WTC11 (cell line): ENCODE measurements around the gene C3orf70. TPM values are rescaled to one million over a fixed set of nuclear protein-coding genes. Genes with fewer than 3 reads are reported as not detected.

Source experiments
- ATAC-seq: fragments of 200-7000 bp; cut with Tn5 transposase; 2 replicates; pipeline ENCODE4 v1.10.0; 2021; ENCODE audit warnings: mild to moderate bottlenecking, moderate library complexity
- CTCF ChIA-PET: fragments of 300-600 bp; sonication (Branson Sonifier 250); formaldehyde crosslinking; loops from one replicate; lab custom pipeline; 2021; ENCODE audit warnings: antibody characterized with exemption; lab: Charles Lee
- POLR2A ChIA-PET: fragments of 350-600 bp; sonication (Branson Sonifier 250); formaldehyde crosslinking; loops from one replicate; lab custom pipeline; 2021; ENCODE audit warnings: antibody characterized with exemption; lab: Charles Lee
- DNase-seq: peaks from one replicate; pipeline ENCODE4 v3.0.0; 2021; ENCODE audit warnings: low spot score
- H3K27ac Mint-ChIP-seq: 2 replicates; pipeline ENCODE4 v1.8.0; 2021; ENCODE audit warnings: mixed read lengths
- H3K27me3 Mint-ChIP-seq: 2 replicates; pipeline ENCODE4 v1.8.0; 2021; ENCODE audit warnings: low read depth, mild to moderate bottlenecking, moderate library complexity, mixed read lengths
- H3K36me3 Mint-ChIP-seq: 2 replicates; pipeline ENCODE4 v1.8.0; 2021; ENCODE audit warnings: mixed read lengths
- H3K4me1 Mint-ChIP-seq: 2 replicates; pipeline ENCODE4 v1.8.0; 2022; ENCODE audit warnings: mixed read lengths
- H3K4me3 Mint-ChIP-seq: 2 replicates; pipeline ENCODE4 v1.8.0; 2021; ENCODE audit warnings: mild to moderate bottlenecking, moderate library complexity, mixed read lengths
- H3K9me3 Mint-ChIP-seq: 2 replicates; pipeline ENCODE4 v1.8.0; 2021; ENCODE audit warnings: mixed read lengths
- CBFB ChIP-seq: sonication (generic); formaldehyde crosslinking; IDR thresholded peaks from 2 replicates; pipeline ENCODE4 v1.8.1; 2022; ENCODE audit warnings: mild to moderate bottlenecking, low read depth, missing genetic modification reagents
- CREM ChIP-seq: sonication (generic); formaldehyde crosslinking; IDR thresholded peaks from 2 replicates; pipeline ENCODE4 v1.8.1; 2022; ENCODE audit warnings: mild to moderate bottlenecking, missing genetic modification reagents, moderate library complexity
- FOXK1 ChIP-seq: sonication (generic); formaldehyde crosslinking; IDR thresholded peaks from 2 replicates; pipeline ENCODE4 v1.8.0; 2022; ENCODE audit warnings: mild to moderate bottlenecking, moderate library complexity, missing genetic modification reagents
- HMGA2 ChIP-seq: fragments of 250-450 bp; sonication (Bioruptor Pico); IDR thresholded peaks from 2 replicates; pipeline ENCODE4 v1.4.0; 2021; ENCODE audit warnings: mild to moderate bottlenecking, moderate library complexity
- JUN ChIP-seq: sonication (generic); formaldehyde crosslinking; IDR thresholded peaks from 2 replicates; pipeline ENCODE4 v1.8.0; 2023; ENCODE audit warnings: mild to moderate bottlenecking, missing genetic modification reagents
- MXD4 ChIP-seq: fragments of 250-450 bp; sonication (Bioruptor Pico); IDR thresholded peaks from 2 replicates; pipeline ENCODE4 v1.8.0; 2021; ENCODE audit warnings: mild to moderate bottlenecking, moderate library complexity, borderline replicate concordance
- NFATC4 ChIP-seq: fragments of 250-450 bp; sonication (Bioruptor Pico); IDR thresholded peaks from 2 replicates; pipeline ENCODE4 v1.9.0; 2021; ENCODE audit warnings: mild to moderate bottlenecking
- NFYB ChIP-seq: sonication (generic); formaldehyde crosslinking; conservative IDR thresholded peaks from 2 replicates; pipeline ENCODE4 v1.8.0; 2022; ENCODE audit warnings: low read depth, missing genetic modification reagents
- NR2C2 ChIP-seq: sonication (generic); formaldehyde crosslinking; IDR thresholded peaks from 2 replicates; pipeline ENCODE4 v1.8.0; 2022; ENCODE audit warnings: mild to moderate bottlenecking, missing genetic modification reagents
- RELA ChIP-seq: sonication (generic); formaldehyde crosslinking; IDR thresholded peaks from 2 replicates; pipeline ENCODE4 v1.8.1; 2022; ENCODE audit warnings: missing genetic modification reagents, mild to moderate bottlenecking, borderline replicate concordance
- SMAD4 ChIP-seq: sonication (generic); formaldehyde crosslinking; IDR thresholded peaks from 2 replicates; pipeline ENCODE4 v1.8.0; 2022; ENCODE audit warnings: mild to moderate bottlenecking, missing genetic modification reagents
- ZBTB21 ChIP-seq: sonication (generic); formaldehyde crosslinking; IDR thresholded peaks from 2 replicates; pipeline ENCODE4 v1.8.1; 2023; ENCODE audit warnings: mild to moderate bottlenecking, missing genetic modification reagents, borderline replicate concordance
- ZNF396 ChIP-seq: fragments of 250-450 bp; sonication (Bioruptor Pico); IDR thresholded peaks from 2 replicates; pipeline ENCODE4 v1.8.0; 2021; ENCODE audit warnings: mild to moderate bottlenecking, moderate library complexity, borderline replicate concordance
- ZNF416 ChIP-seq: fragments of 250-450 bp; sonication (Bioruptor Pico); IDR thresholded peaks from 2 replicates; pipeline ENCODE4 v1.9.0; 2021; ENCODE audit warnings: mild to moderate bottlenecking, inconsistent platforms
- ZNF423 ChIP-seq: fragments of 250-450 bp; sonication (Bioruptor Pico); IDR thresholded peaks from 2 replicates; pipeline ENCODE4 v2.1.2; 2022; ENCODE audit warnings: mild to moderate bottlenecking, moderate library complexity
- total RNA-seq: library from RNA; stranded (reverse); gene quantifications from 3 replicates; pipeline ENCODE4 v1.2.3, GENCODE V29; 2021
- TF ChIP-seq, protein P1 (sequence below): sonication (generic); formaldehyde crosslinking; IDR thresholded peaks from 2 replicates; pipeline ENCODE4 v1.8.1; 2023; ENCODE audit warnings: mild to moderate bottlenecking, missing genetic modification reagents
- TF ChIP-seq, protein P2 (sequence below): sonication (generic); formaldehyde crosslinking; IDR thresholded peaks from 2 replicates; pipeline ENCODE4 v1.8.1; 2023; ENCODE audit warnings: mild to moderate bottlenecking, missing genetic modification reagents
- TF ChIP-seq, protein P3 (sequence below): sonication (generic); formaldehyde crosslinking; IDR thresholded peaks from 2 replicates; pipeline ENCODE4 v1.8.0; 2023; ENCODE audit warnings: missing genetic modification reagents
- TF ChIP-seq, protein P4 (sequence below): sonication (generic); formaldehyde crosslinking; IDR thresholded peaks from 2 replicates; pipeline ENCODE4 v1.8.0; 2023; ENCODE audit warnings: missing genetic modification reagents, mild to moderate bottlenecking, borderline replicate concordance
- TF ChIP-seq, protein P5 (sequence below): sonication (generic); formaldehyde crosslinking; IDR thresholded peaks from 2 replicates; pipeline ENCODE4 v1.8.0; 2022; ENCODE audit warnings: missing genetic modification reagents

Gene C3orf70
- total RNA-seq, 1 experiment from 2014 or later = 0.70 TPM

DNA sequence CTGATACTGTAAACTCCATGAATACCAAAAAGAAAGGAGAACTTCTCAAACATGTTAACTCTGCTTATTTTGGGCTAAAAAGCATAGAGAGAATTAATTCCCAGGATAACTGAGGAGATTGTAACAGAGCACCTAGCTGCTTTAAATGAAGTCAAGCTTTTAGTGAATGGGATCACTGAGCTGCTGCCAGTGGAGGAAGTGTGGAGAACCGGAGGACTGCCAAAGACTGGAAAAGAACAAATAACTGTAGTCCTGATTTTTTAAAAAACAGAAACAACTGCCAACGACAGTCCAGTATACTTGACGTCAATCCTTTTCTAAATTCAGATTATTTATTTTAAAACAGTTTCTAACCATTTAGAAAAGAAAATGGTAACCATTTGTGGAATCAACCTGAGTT is 3.3 kb downstream of the C3orf70 start:
- DNase-seq (no peak), ATAC-seq (no peak)
- H3K9me3 Mint-ChIP-seq = peaks cover 3% of the 10 kb centered on the region; the same call in 1 of the 2 replicates
- H3K4me1 Mint-ChIP-seq = peaks cover 7% of the 10 kb centered on the region
- ChIA-PET POLR2A (no interaction called here), CTCF (no interaction called here)
- H3K27me3 Mint-ChIP-seq = peaks cover 41% of the 10 kb centered on the region
- H3K36me3 Mint-ChIP-seq = no peaks in the 10 kb centered on the region
- TF ChIP-seq, protein P1, sequence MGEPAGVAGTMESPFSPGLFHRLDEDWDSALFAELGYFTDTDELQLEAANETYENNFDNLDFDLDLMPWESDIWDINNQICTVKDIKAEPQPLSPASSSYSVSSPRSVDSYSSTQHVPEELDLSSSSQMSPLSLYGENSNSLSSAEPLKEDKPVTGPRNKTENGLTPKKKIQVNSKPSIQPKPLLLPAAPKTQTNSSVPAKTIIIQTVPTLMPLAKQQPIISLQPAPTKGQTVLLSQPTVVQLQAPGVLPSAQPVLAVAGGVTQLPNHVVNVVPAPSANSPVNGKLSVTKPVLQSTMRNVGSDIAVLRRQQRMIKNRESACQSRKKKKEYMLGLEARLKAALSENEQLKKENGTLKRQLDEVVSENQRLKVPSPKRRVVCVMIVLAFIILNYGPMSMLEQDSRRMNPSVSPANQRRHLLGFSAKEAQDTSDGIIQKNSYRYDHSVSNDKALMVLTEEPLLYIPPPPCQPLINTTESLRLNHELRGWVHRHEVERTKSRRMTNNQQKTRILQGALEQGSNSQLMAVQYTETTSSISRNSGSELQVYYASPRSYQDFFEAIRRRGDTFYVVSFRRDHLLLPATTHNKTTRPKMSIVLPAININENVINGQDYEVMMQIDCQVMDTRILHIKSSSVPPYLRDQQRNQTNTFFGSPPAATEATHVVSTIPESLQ (CRISPR knock-in tag) = no peak
- TF ChIP-seq ZNF416 = no peak
- TF ChIP-seq ZBTB21 (CRISPR knock-in tag) = no peak
- TF ChIP-seq HMGA2 (CRISPR knock-in tag) = no peak
- TF ChIP-seq, protein P2, sequence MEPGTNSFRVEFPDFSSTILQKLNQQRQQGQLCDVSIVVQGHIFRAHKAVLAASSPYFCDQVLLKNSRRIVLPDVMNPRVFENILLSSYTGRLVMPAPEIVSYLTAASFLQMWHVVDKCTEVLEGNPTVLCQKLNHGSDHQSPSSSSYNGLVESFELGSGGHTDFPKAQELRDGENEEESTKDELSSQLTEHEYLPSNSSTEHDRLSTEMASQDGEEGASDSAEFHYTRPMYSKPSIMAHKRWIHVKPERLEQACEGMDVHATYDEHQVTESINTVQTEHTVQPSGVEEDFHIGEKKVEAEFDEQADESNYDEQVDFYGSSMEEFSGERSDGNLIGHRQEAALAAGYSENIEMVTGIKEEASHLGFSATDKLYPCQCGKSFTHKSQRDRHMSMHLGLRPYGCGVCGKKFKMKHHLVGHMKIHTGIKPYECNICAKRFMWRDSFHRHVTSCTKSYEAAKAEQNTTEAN = no peak
- TF ChIP-seq JUN = no peak
- no peak for TF ChIP-seq ZNF396
- no peak for TF ChIP-seq CBFB (CRISPR knock-in tag)
- TF ChIP-seq, protein P3, sequence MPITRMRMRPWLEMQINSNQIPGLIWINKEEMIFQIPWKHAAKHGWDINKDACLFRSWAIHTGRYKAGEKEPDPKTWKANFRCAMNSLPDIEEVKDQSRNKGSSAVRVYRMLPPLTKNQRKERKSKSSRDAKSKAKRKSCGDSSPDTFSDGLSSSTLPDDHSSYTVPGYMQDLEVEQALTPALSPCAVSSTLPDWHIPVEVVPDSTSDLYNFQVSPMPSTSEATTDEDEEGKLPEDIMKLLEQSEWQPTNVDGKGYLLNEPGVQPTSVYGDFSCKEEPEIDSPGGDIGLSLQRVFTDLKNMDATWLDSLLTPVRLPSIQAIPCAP = no peak
- TF ChIP-seq ZNF423 (CRISPR knock-in tag) = no peak
- TF ChIP-seq MXD4 = no peak
- no peak for TF ChIP-seq CREM (CRISPR knock-in tag)
- TF ChIP-seq FOXK1 = no peak
- TF ChIP-seq NR2C2 (CRISPR knock-in tag) = no peak
- TF ChIP-seq, protein P4, sequence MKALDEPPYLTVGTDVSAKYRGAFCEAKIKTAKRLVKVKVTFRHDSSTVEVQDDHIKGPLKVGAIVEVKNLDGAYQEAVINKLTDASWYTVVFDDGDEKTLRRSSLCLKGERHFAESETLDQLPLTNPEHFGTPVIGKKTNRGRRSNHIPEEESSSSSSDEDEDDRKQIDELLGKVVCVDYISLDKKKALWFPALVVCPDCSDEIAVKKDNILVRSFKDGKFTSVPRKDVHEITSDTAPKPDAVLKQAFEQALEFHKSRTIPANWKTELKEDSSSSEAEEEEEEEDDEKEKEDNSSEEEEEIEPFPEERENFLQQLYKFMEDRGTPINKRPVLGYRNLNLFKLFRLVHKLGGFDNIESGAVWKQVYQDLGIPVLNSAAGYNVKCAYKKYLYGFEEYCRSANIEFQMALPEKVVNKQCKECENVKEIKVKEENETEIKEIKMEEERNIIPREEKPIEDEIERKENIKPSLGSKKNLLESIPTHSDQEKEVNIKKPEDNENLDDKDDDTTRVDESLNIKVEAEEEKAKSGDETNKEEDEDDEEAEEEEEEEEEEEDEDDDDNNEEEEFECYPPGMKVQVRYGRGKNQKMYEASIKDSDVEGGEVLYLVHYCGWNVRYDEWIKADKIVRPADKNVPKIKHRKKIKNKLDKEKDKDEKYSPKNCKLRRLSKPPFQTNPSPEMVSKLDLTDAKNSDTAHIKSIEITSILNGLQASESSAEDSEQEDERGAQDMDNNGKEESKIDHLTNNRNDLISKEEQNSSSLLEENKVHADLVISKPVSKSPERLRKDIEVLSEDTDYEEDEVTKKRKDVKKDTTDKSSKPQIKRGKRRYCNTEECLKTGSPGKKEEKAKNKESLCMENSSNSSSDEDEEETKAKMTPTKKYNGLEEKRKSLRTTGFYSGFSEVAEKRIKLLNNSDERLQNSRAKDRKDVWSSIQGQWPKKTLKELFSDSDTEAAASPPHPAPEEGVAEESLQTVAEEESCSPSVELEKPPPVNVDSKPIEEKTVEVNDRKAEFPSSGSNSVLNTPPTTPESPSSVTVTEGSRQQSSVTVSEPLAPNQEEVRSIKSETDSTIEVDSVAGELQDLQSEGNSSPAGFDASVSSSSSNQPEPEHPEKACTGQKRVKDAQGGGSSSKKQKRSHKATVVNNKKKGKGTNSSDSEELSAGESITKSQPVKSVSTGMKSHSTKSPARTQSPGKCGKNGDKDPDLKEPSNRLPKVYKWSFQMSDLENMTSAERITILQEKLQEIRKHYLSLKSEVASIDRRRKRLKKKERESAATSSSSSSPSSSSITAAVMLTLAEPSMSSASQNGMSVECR (CRISPR knock-in tag) = no peak
- no peak for TF ChIP-seq SMAD4 (CRISPR knock-in tag)
- no peak overlapping the region for H3K4me3 Mint-ChIP-seq
- H3K27ac Mint-ChIP-seq = no peak overlapping the region

DNA sequence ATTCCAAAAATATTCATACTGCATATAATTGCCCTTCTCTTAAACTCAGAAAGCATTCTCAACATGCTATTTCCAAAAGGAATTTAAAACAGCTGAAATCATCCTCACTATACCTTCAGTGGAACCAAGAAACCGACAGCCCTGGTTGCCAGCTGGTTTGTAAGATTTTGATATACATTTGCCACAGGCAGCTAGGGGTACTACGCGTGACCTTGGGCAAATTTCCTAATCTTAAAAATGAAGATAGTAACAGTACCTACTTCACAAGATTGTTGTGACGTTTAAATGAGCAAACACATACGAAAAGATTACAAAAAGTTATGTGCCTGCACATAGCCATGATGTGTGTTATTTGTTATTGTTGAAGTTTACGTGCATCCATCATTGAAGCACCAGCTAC is 7.3 kb downstream of the C3orf70 start:
- TF ChIP-seq, protein P5, sequence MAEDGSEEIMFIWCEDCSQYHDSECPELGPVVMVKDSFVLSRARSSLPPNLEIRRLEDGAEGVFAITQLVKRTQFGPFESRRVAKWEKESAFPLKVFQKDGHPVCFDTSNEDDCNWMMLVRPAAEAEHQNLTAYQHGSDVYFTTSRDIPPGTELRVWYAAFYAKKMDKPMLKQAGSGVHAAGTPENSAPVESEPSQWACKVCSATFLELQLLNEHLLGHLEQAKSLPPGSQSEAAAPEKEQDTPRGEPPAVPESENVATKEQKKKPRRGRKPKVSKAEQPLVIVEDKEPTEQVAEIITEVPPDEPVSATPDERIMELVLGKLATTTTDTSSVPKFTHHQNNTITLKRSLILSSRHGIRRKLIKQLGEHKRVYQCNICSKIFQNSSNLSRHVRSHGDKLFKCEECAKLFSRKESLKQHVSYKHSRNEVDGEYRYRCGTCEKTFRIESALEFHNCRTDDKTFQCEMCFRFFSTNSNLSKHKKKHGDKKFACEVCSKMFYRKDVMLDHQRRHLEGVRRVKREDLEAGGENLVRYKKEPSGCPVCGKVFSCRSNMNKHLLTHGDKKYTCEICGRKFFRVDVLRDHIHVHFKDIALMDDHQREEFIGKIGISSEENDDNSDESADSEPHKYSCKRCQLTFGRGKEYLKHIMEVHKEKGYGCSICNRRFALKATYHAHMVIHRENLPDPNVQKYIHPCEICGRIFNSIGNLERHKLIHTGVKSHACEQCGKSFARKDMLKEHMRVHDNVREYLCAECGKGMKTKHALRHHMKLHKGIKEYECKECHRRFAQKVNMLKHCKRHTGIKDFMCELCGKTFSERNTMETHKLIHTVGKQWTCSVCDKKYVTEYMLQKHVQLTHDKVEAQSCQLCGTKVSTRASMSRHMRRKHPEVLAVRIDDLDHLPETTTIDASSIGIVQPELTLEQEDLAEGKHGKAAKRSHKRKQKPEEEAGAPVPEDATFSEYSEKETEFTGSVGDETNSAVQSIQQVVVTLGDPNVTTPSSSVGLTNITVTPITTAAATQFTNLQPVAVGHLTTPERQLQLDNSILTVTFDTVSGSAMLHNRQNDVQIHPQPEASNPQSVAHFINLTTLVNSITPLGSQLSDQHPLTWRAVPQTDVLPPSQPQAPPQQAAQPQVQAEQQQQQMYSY = no peak
- TF ChIP-seq NFATC4 (no peak), RELA (no peak), NFYB (no peak)
- TF ChIP-seq, all 79 proteins: peak for 0
- no peaks in the 10 kb centered on the region for H3K36me3 Mint-ChIP-seq
- H3K27ac Mint-ChIP-seq = no peak overlapping the region
- CTCF ChIA-PET = no interaction called here
- ATAC-seq (no peak), DNase-seq (no peak)
- POLR2A ChIA-PET = no interaction called here
- peaks cover 3% of the 10 kb centered on the region for H3K9me3 Mint-ChIP-seq
- H3K4me3 Mint-ChIP-seq = no peak overlapping the region
- H3K27me3 Mint-ChIP-seq = peaks cover 16% of the 10 kb centered on the region
- H3K4me1 Mint-ChIP-seq = no peaks in the 10 kb centered on the region
